H9 (cell line): Measurements from ENCODE around the gene CDCA7L. TPM values are rescaled to one million over a fixed set of nuclear protein-coding genes. Genes with fewer than 3 reads are reported as not detected.

Experiments
- DNase-seq: peaks from one replicate; pipeline ENCODE4 v3.0.0-alpha.2; 2017
- H2AFZ ChIP-seq: one replicate; pipeline ENCODE4 v1.6.1; 2013; ENCODE audit warnings: mild to moderate bottlenecking, low read length, control low read depth, moderate library complexity
- H2AK5ac ChIP-seq: 2 replicates; pipeline ENCODE4 v1.6.1; 2013; ENCODE audit warnings: low read length, control low read depth, mixed read lengths; ENCODE audit not compliant: insufficient read length
- H2BK120ac ChIP-seq: one replicate; pipeline ENCODE4 v1.6.1; 2013; ENCODE audit warnings: low read depth, mild to moderate bottlenecking, low read length, control low read depth, inconsistent platforms; ENCODE audit not compliant: poor library complexity, severe bottlenecking
- H2BK12ac ChIP-seq: 2 replicates; pipeline ENCODE4 v1.6.1; 2013; ENCODE audit warnings: low read length, control low read depth, mixed read lengths, low read depth; ENCODE audit not compliant: insufficient read length
- H2BK15ac ChIP-seq: 2 replicates; pipeline ENCODE4 v1.6.1; 2013; ENCODE audit warnings: low read depth, low read length, control low read depth
- H2BK20ac ChIP-seq: one replicate; pipeline ENCODE4 v1.6.1; 2013; ENCODE audit warnings: low read depth, mild to moderate bottlenecking, low read length, control low read depth, inconsistent platforms; ENCODE audit not compliant: poor library complexity, severe bottlenecking
- H2BK5ac ChIP-seq: 2 replicates; pipeline ENCODE4 v1.6.1; 2013; ENCODE audit warnings: low read length, control low read depth, mixed read lengths; ENCODE audit not compliant: insufficient read length
- H3K14ac ChIP-seq: 2 replicates; pipeline ENCODE4 v1.6.1; 2013; ENCODE audit warnings: low read length, control low read depth; ENCODE audit not compliant: insufficient read depth
- H3K18ac ChIP-seq: 2 replicates; pipeline ENCODE4 v1.6.1; 2013; ENCODE audit warnings: low read depth, mild to moderate bottlenecking, mixed read lengths, low read length, control low read depth; ENCODE audit not compliant: insufficient read length
- H3K23ac ChIP-seq: 2 replicates; pipeline ENCODE4 v1.6.1; 2013; ENCODE audit warnings: low read length, control low read depth, mixed read lengths, low read depth; ENCODE audit not compliant: insufficient read length
- H3K23me2 ChIP-seq: 2 replicates; pipeline ENCODE4 v1.6.1; 2013; ENCODE audit warnings: low read depth, mild to moderate bottlenecking, mixed read lengths, low read length, control low read depth; ENCODE audit not compliant: insufficient read length, poor library complexity, severe bottlenecking
- H3K27ac ChIP-seq: 2 replicates; pipeline ENCODE4 v1.5.1; 2013; ENCODE audit warnings: low read length, control low read depth, mixed read lengths, low read depth; ENCODE audit not compliant: insufficient read length
- H3K27me3 ChIP-seq: 2 replicates; pipeline ENCODE4 v1.6.1; 2013; ENCODE audit warnings: low read length, control low read depth, inconsistent platforms; ENCODE audit not compliant: insufficient read depth
- H3K4ac ChIP-seq: 2 replicates; pipeline ENCODE4 v1.6.1; 2013; ENCODE audit warnings: low read depth, mild to moderate bottlenecking, control low read depth, inconsistent platforms, low read length, moderate library complexity
- H3K4me1 ChIP-seq: 2 replicates; pipeline ENCODE4 v1.6.1; 2013; ENCODE audit warnings: low read length, control low read depth, inconsistent platforms; ENCODE audit not compliant: insufficient read depth
- H3K4me2 ChIP-seq: 2 replicates; pipeline ENCODE4 v1.6.1; 2013; ENCODE audit warnings: low read length, control low read depth, mixed read lengths; ENCODE audit not compliant: insufficient read length, insufficient read depth
- H3K56ac ChIP-seq: 2 replicates; pipeline ENCODE4 v1.6.1; 2013; ENCODE audit warnings: low read depth, mild to moderate bottlenecking, mixed read lengths, low read length, control low read depth; ENCODE audit not compliant: insufficient read length
- H3K79me1 ChIP-seq: 2 replicates; pipeline ENCODE4 v1.6.1; 2013; ENCODE audit warnings: low read depth, mild to moderate bottlenecking, moderate library complexity, low read length, control low read depth, inconsistent platforms; ENCODE audit not compliant: insufficient read depth, poor library complexity, severe bottlenecking
- H3K79me2 ChIP-seq: 2 replicates; pipeline ENCODE4 v1.6.1; 2013; ENCODE audit warnings: low read length, control low read depth, inconsistent platforms; ENCODE audit not compliant: insufficient read depth
- H3K9ac ChIP-seq: 2 replicates; pipeline ENCODE4 v1.6.1; 2013; ENCODE audit warnings: low read length, control low read depth, mixed read lengths; ENCODE audit not compliant: insufficient read length; ENCODE audit errors: extremely low read depth
- H3K9me3 ChIP-seq: one replicate; pipeline ENCODE4 v1.6.1; 2013; ENCODE audit warnings: low read depth, low read length, inconsistent platforms; ENCODE audit not compliant: control insufficient read depth
- H3T11ph ChIP-seq: one replicate; pipeline ENCODE4 v1.6.1; 2013; ENCODE audit warnings: mild to moderate bottlenecking, low read length, control low read depth, inconsistent platforms
- H4K20me1 ChIP-seq: one replicate; pipeline ENCODE4 v1.6.1; 2013; ENCODE audit not compliant: control insufficient read depth, insufficient read length, insufficient read depth
- H4K5ac ChIP-seq: 2 replicates; pipeline ENCODE4 v1.6.1; 2013; ENCODE audit warnings: low read depth, mild to moderate bottlenecking, mixed read lengths, low read length, control low read depth; ENCODE audit not compliant: insufficient read length
- H4K8ac ChIP-seq: replicated peaks from 2 replicates; pipeline ENCODE4 v1.6.1; 2013; ENCODE audit warnings: low read length, control low read depth, mixed read lengths, low read depth; ENCODE audit not compliant: insufficient read length
- H4K91ac ChIP-seq: 2 replicates; pipeline ENCODE4 v1.6.1; 2013; ENCODE audit warnings: low read depth, mild to moderate bottlenecking, moderate library complexity, mixed read lengths, low read length, control low read depth; ENCODE audit not compliant: insufficient read length
- H3K27ac Mint-ChIP-seq, 3 experiments: 2 replicates in 2 of 3; 3 replicates in 1 of 3; pipeline ENCODE4 v1.8.0; 2020 to 2021; ENCODE audit warnings: mixed read lengths in 3 of 3, mild to moderate bottlenecking in 1 of 3, moderate library complexity in 1 of 3
- H3K27me3 Mint-ChIP-seq: 2 replicates; pipeline ENCODE4 v1.8.0; 2021; ENCODE audit warnings: low read depth, mild to moderate bottlenecking, moderate library complexity, mixed read lengths
- H3K36me3 Mint-ChIP-seq, 3 experiments: 2 replicates in 2 of 3; 3 replicates in 1 of 3; pipeline ENCODE4 v1.8.0; 2020 to 2021; ENCODE audit warnings: low read depth in 3 of 3, mixed read lengths in 3 of 3; ENCODE audit not compliant: insufficient read depth in 1 of 3
- H3K4me1 Mint-ChIP-seq, 2 experiments: 2 replicates each; pipeline ENCODE4 v1.8.0; 2020; ENCODE audit warnings: mixed read lengths in 2 of 2
- H3K4me3 Mint-ChIP-seq, 2 experiments: 2 replicates in 1 of 2; 3 replicates in 1 of 2; pipeline ENCODE4 v1.8.0; 2020 to 2021; ENCODE audit warnings: mild to moderate bottlenecking in 2 of 2, mixed read lengths in 2 of 2, moderate library complexity in 1 of 2
- H3K9me3 Mint-ChIP-seq, 2 experiments: 2 replicates in 1 of 2; 3 replicates in 1 of 2; pipeline ENCODE4 v1.8.0; 2020; ENCODE audit warnings: mild to moderate bottlenecking in 2 of 2, mixed read lengths in 2 of 2, moderate library complexity in 1 of 2
- WGBS: extraction: QIAGEN DNeasy Blood & Tissue Kit; methylation state at CpG from one replicate; pipeline ENCODE4 v1.1.7; 2013; ENCODE audit warnings: missing lambda C conversion rate, low lambda C conversion rate, mixed read lengths; ENCODE audit not compliant: insufficient read length; ENCODE audit errors: extremely low coverage; 5-methylcytosine and 5-hydroxymethylcytosine counted together
- total RNA-seq: library from RNA; stranded (reverse); gene quantifications from 2 replicates; pipeline ENCODE4 v1.2.1, GENCODE V29; 2021
- TF ChIP-seq, protein P1 (sequence below): fragments of 200-600 bp; sonication (generic); conservative IDR thresholded peaks from 3 replicates; pipeline ENCODE4 v1.8.0; 2021; ENCODE audit warnings: antibody characterized with exemption, mild to moderate bottlenecking

The CDCA7L gene
- total RNA-seq, 1 experiment from 2014 or later, result 104 TPM

- Histone ChIP-seq H3K18ac (no peak overlapping the region), H3K23ac (no peak overlapping the region), H3K27ac (no peak overlapping the region), H2AK5ac (no peak overlapping the region), H4K8ac (no peak overlapping the region), H3K9me3 (no peaks in the 10 kb centered on the region), H4K5ac (no peak overlapping the region), H3T11ph (no peak overlapping the region), H4K91ac (no peak overlapping the region), H3K79me2 (0 out of 2 replicates have a peak, but pooled peaks cover 2% of the 10 kb centered on the region), H2BK12ac (no peak overlapping the region), H3K23me2 (no peaks in the 10 kb centered on the region), H4K20me1 (no peaks in the 10 kb centered on the region), H2BK120ac (no peak overlapping the region), H3K79me1 (peaks cover 3% of the 10 kb centered on the region), H2BK20ac (no peak overlapping the region), H2AFZ (no peak overlapping the region), H3K56ac (no peak overlapping the region), H3K27me3 (no peaks in the 10 kb centered on the region), H2BK15ac (no peak overlapping the region), H3K4ac (no peak overlapping the region), H3K4me2 (no peak overlapping the region), H3K14ac (no peak overlapping the region), H3K9ac (no peak overlapping the region), H3K4me1 (no peaks in the 10 kb centered on the region), H2BK5ac (no peak overlapping the region)
- no CpG with 5 or more reads among the region's 5 CpGs for WGBS
- no peak for DNase-seq
- Mint-ChIP-seq H3K27me3 (no peaks in the 10 kb centered on the region), H3K27ac (peak overlapping the region in 1 of 3 experiments; percentile 27; a peak in 1 of 7 replicates), H3K4me1 (no peaks in the 10 kb centered on the region), H3K4me3 (no peak overlapping the region), H3K9me3 (no peaks in the 10 kb centered on the region), H3K36me3 (peaks cover 67 to 88% (median 81%) of the 10 kb centered on the region in 3 experiments)
- TF ChIP-seq, protein P1, sequence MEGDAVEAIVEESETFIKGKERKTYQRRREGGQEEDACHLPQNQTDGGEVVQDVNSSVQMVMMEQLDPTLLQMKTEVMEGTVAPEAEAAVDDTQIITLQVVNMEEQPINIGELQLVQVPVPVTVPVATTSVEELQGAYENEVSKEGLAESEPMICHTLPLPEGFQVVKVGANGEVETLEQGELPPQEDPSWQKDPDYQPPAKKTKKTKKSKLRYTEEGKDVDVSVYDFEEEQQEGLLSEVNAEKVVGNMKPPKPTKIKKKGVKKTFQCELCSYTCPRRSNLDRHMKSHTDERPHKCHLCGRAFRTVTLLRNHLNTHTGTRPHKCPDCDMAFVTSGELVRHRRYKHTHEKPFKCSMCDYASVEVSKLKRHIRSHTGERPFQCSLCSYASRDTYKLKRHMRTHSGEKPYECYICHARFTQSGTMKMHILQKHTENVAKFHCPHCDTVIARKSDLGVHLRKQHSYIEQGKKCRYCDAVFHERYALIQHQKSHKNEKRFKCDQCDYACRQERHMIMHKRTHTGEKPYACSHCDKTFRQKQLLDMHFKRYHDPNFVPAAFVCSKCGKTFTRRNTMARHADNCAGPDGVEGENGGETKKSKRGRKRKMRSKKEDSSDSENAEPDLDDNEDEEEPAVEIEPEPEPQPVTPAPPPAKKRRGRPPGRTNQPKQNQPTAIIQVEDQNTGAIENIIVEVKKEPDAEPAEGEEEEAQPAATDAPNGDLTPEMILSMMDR, result no peak
Measured at GRCh38 chr7:21908746-21909145, 37.0 kb downstream of the CDCA7L start.
